Measurements from ENCODE around the gene RALGAPA2. TPM values are rescaled to one million over a fixed set of nuclear protein-coding genes. Genes with fewer than 3 reads are reported as not detected.

The RALGAPA2 gene
- total and polyA plus RNA-seq, 2 experiments from 2014 or later, result 14.5 to 35.5 TPM

- H3K27me3 ChIP-seq, result no peaks in the 10 kb centered on the region
- no peak overlapping the region for H3K27ac ChIP-seq
- DNase-seq (ENCODE audit: low read depth in 1 of 2, low spot score in 1 of 2), result peak in 1 of 2 donors; percentile 59
- TF ChIP-seq CTCF (IDR thresholded peaks at IDR 0.05; ENCODE audit: low read depth, low read length), result no peak
- H3K4me3 ChIP-seq, result no peak overlapping the region
- H3K9me3 ChIP-seq (ENCODE audit: low read depth), result no peaks in the 10 kb centered on the region
- H3K4me1 ChIP-seq (ENCODE audit: low read depth), result no peaks in the 10 kb centered on the region
- no peaks in the 10 kb centered on the region for H3K36me3 ChIP-seq
Measured at GRCh38 chr20:20463933-20464374, 248.5 kb downstream of the RALGAPA2 start.

GRCh38 chr20:20462185-20462584 lies 250.3 kb downstream of the RALGAPA2 start:
- DNase-seq (ENCODE audit: low read depth in 1 of 2, low spot score in 1 of 2), result no peak
- TF ChIP-seq CTCF (IDR thresholded peaks at IDR 0.05; ENCODE audit: low read depth, low read length), result no peak
- no peaks in the 10 kb centered on the region for H3K27me3 ChIP-seq
- H3K9me3 ChIP-seq (ENCODE audit: low read depth), result no peaks in the 10 kb centered on the region
- no peak overlapping the region for H3K4me3 ChIP-seq
- no peak overlapping the region for H3K27ac ChIP-seq
- H3K36me3 ChIP-seq, result no peaks in the 10 kb centered on the region
- no peaks in the 10 kb centered on the region for H3K4me1 ChIP-seq (ENCODE audit: low read depth)

GRCh38 chr20:20461551-20461950 lies 250.9 kb downstream of the RALGAPA2 start:
- Histone ChIP-seq H3K4me1 (ENCODE audit: low read depth) (no peaks in the 10 kb centered on the region), H3K27ac (no peak overlapping the region), H3K36me3 (no peaks in the 10 kb centered on the region), H3K9me3 (ENCODE audit: low read depth) (no peaks in the 10 kb centered on the region), H3K27me3 (no peaks in the 10 kb centered on the region), H3K4me3 (no peak overlapping the region)
- DNase-seq (ENCODE audit: low read depth in 1 of 2, low spot score in 1 of 2), result no peak
- no peak for TF ChIP-seq CTCF (IDR thresholded peaks at IDR 0.05; ENCODE audit: low read depth, low read length)

- Histone ChIP-seq H3K27ac (no peak overlapping the region), H3K27me3 (no peaks in the 10 kb centered on the region), H3K36me3 (no peaks in the 10 kb centered on the region), H3K9me3 (ENCODE audit: low read depth) (no peaks in the 10 kb centered on the region), H3K4me3 (no peak overlapping the region), H3K4me1 (ENCODE audit: low read depth) (no peaks in the 10 kb centered on the region)
- no peak for TF ChIP-seq CTCF (IDR thresholded peaks at IDR 0.05; ENCODE audit: low read depth, low read length)
- DNase-seq (ENCODE audit: low read depth in 1 of 2, low spot score in 1 of 2), result no peak
Measured at GRCh38 chr20:20459726-20460125, 252.7 kb downstream of the RALGAPA2 start.

GRCh38 chr20:20457392-20458126 lies 254.9 kb downstream of the RALGAPA2 start:
- Histone ChIP-seq H3K4me1 (ENCODE audit: low read depth) (no peaks in the 10 kb centered on the region), H3K36me3 (no peaks in the 10 kb centered on the region), H3K9me3 (ENCODE audit: low read depth) (no peaks in the 10 kb centered on the region), H3K4me3 (no peak overlapping the region), H3K27me3 (no peaks in the 10 kb centered on the region), H3K27ac (no peak overlapping the region)
- TF ChIP-seq CTCF (IDR thresholded peaks at IDR 0.05; ENCODE audit: low read depth, low read length), result no peak
- peak in 1 of 2 donors; percentile 30 for DNase-seq (ENCODE audit: low read depth in 1 of 2, low spot score in 1 of 2)
